GM12878 (cell line): Measurements from ENCODE around the gene PKP3. TPM values are rescaled to one million over a fixed set of nuclear protein-coding genes. Genes with fewer than 3 reads are reported as not detected.

ENCODE experiments used
- BHLHE40 ChIP-seq, 2 experiments: fragments of 450-650 bp in 1 of 2; IDR thresholded peaks; 2 replicates each; pipeline ENCODE4 v1.6.1; 2011 to 2017; ENCODE audit warnings: low read depth in 2 of 2, borderline replicate concordance in 1 of 2, improper control_type of control experiment in 1 of 2, low read length in 1 of 2, mild to moderate bottlenecking in 1 of 2
- BMI1 ChIP-seq: fragments of 450-650 bp; IDR thresholded peaks from 2 replicates; pipeline ENCODE4 v1.6.1; 2016; ENCODE audit warnings: mild to moderate bottlenecking, moderate library complexity, borderline replicate concordance
- CTCF ChIP-seq, 3 experiments: IDR thresholded peaks in 2 of 3; conservative IDR thresholded peaks in 1 of 3; 2 replicates each; pipeline ENCODE4 v1.5.1; 2011; ENCODE audit warnings: low read depth in 3 of 3, low read length in 3 of 3, mild to moderate bottlenecking in 3 of 3, control low read depth in 2 of 3, moderate library complexity in 2 of 3, inconsistent platforms in 1 of 3, mixed read lengths in 1 of 3; ENCODE audit not compliant: control insufficient read depth in 2 of 3, insufficient read depth in 1 of 3; ENCODE audit errors: extremely low read depth in 1 of 3
- E2F4 ChIP-seq: IDR thresholded peaks from 2 replicates; pipeline ENCODE4 v1.6.1; 2012; ENCODE audit warnings: low read depth, low read length, improper control_type of control experiment
- E4F1 ChIP-seq: fragments of 450-650 bp; IDR thresholded peaks from 2 replicates; pipeline ENCODE4 v1.6.1; 2018; ENCODE audit warnings: borderline replicate concordance, mild to moderate bottlenecking; ENCODE audit not compliant: partially characterized antibody
- ESRRA ChIP-seq: IDR thresholded peaks from 2 replicates; pipeline ENCODE4 v1.6.1; 2012; ENCODE audit warnings: mild to moderate bottlenecking, low read length, improper control_type of control experiment
- GATAD2B ChIP-seq: fragments of 450-650 bp; conservative IDR thresholded peaks from 2 replicates; pipeline ENCODE4 v1.6.1; 2017; ENCODE audit warnings: low read depth, mild to moderate bottlenecking, moderate library complexity
- IKZF1 ChIP-seq: fragments of 450-650 bp; conservative IDR thresholded peaks from 2 replicates; pipeline ENCODE4 v1.6.1; 2017; ENCODE audit warnings: antibody characterized with exemption, mild to moderate bottlenecking
- KLF5 ChIP-seq: fragments of 450-650 bp; IDR thresholded peaks from 2 replicates; pipeline ENCODE4 v1.6.1; 2014; ENCODE audit warnings: mild to moderate bottlenecking; ENCODE audit not compliant: partially characterized antibody
- MEF2B ChIP-seq: fragments of 450-650 bp; IDR thresholded peaks from 2 replicates; pipeline ENCODE4 v1.6.1; 2018; ENCODE audit warnings: mild to moderate bottlenecking, moderate library complexity; ENCODE audit not compliant: partially characterized antibody, poor library complexity, severe bottlenecking
- NR2C1 ChIP-seq: fragments of 450-650 bp; IDR thresholded peaks from 2 replicates; pipeline ENCODE4 v1.6.1; 2017; ENCODE audit warnings: antibody characterized with exemption, mild to moderate bottlenecking, moderate library complexity
- NR2F1 ChIP-seq: fragments of 450-650 bp; conservative IDR thresholded peaks from 2 replicates; pipeline ENCODE4 v1.6.1; 2017; ENCODE audit warnings: mild to moderate bottlenecking
- POLR2A ChIP-seq: IDR thresholded peaks from 2 replicates; pipeline ENCODE4 v1.6.1; 2011; ENCODE audit warnings: low read depth, mild to moderate bottlenecking, low read length
- SMARCA5 ChIP-seq: fragments of 450-650 bp; IDR thresholded peaks from 2 replicates; pipeline ENCODE4 v1.6.1; 2017; ENCODE audit warnings: mild to moderate bottlenecking
- SP1 ChIP-seq: IDR thresholded peaks from one replicate; pipeline ENCODE4 v1.6.1; 2011; ENCODE audit warnings: low read depth, low read length
- SREBF1 ChIP-seq: IDR thresholded peaks from 2 replicates; pipeline ENCODE4 v1.6.1; 2012; ENCODE audit warnings: mild to moderate bottlenecking, low read length
- SUZ12 ChIP-seq: fragments of 200-600 bp; sonication (generic); IDR thresholded peaks from one replicate; pipeline ENCODE4 v1.6.1; 2018; ENCODE audit warnings: antibody characterized with exemption, mild to moderate bottlenecking; ENCODE audit not compliant: unreplicated experiment
- TCF7 ChIP-seq: IDR thresholded peaks from 2 replicates; pipeline ENCODE4 v1.6.1; 2014; ENCODE audit warnings: antibody characterized with exemption, borderline replicate concordance
- YY1 ChIP-seq: IDR thresholded peaks from 2 replicates; pipeline ENCODE4 v1.6.1; 2011; ENCODE audit warnings: low read depth, mild to moderate bottlenecking, low read length
- ZNF687 ChIP-seq: fragments of 450-650 bp; IDR thresholded peaks from 2 replicates; pipeline ENCODE4 v1.6.1; 2017; ENCODE audit warnings: mild to moderate bottlenecking, moderate library complexity
- polyA plus RNA-seq, 11 experiments: library from polyadenylated mRNA; depleted of rRNA in 4 of 11; unstranded in 6 of 11; stranded (reverse) in 5 of 11; fragments of >200 nt; fragmentation: Nextera tagmentation in 4 of 11; fragmentation: Illumina TruSeq in 1 of 11; extraction: Ambion mirVana in 4 of 11; extraction: Trizol in 1 of 11; gene quantifications; 1 replicate in 1 of 11; 2 replicates in 10 of 11; pipeline versions ENCODE4 v1.2.1 to v1.2.3, GENCODE V29; 2011 to 2016; ENCODE audit warnings: inconsistent platforms in 2 of 11, missing spikeins in 2 of 11, low read depth in 1 of 11
- total RNA-seq, 4 experiments: library from RNA; depleted of rRNA in 3 of 4; stranded (reverse); fragments of >200 nt in 3 of 4; fragmentation: Illumina TruSeq in 1 of 4; extraction: Trizol in 1 of 4; gene quantifications; 2 replicates each; pipeline versions ENCODE4 v1.2.1 to v1.2.3, GENCODE V29; 2013 to 2021

The PKP3 gene
- total and polyA plus RNA-seq, 10 of the 15 experiments (the other 5 are each of a cell fraction or from before 2014, with no cell fraction given), result 0.45 to 0.90 TPM; not detected in 8

- TF ChIP-seq E4F1, result no peak
- peak; percentile 83 for TF ChIP-seq NR2F1
- TF ChIP-seq BMI1, result no peak
- TF ChIP-seq ZNF687, result 0 out of 2 replicates have a peak, but pooled peaks have one; percentile 51
- no peak for TF ChIP-seq KLF5
- TF ChIP-seq MEF2B, result peak; percentile 23
- TF ChIP-seq NR2C1, result no peak
- 0 out of 2 replicates have a peak, but pooled peaks have one; percentile 37 for TF ChIP-seq SMARCA5
- TF ChIP-seq YY1, result 0 out of 2 replicates have a peak, but pooled peaks have one; percentile 13
- no peak for TF ChIP-seq E2F4
- TF ChIP-seq SREBF1, result no peak
- peak; percentile 64; the same call in 1 of the 2 replicates for TF ChIP-seq POLR2A
- TF ChIP-seq ESRRA, result no peak
- TF ChIP-seq TCF7, result no peak
- TF ChIP-seq CTCF (IDR thresholded peaks at IDR 0.05 in 2 of 3, conservative IDR thresholded peaks at IDR 0.05 in 1 of 3; ENCODE audit: control insufficient read depth in 2 of 3, extremely low read depth in 1 of 3, insufficient read depth in 1 of 3, low read depth in 3 of 3, low read length in 3 of 3), result peak; percentile 8 to 31 (median 30); a peak in 3 of 6 replicates
- 0 out of 2 replicates have a peak, but pooled peaks have one; percentile 30 for TF ChIP-seq IKZF1
- TF ChIP-seq BHLHE40 (IDR thresholded peaks at IDR 0.05; ENCODE audit: borderline replicate concordance in 1 of 2, low read depth in 2 of 2, low read length in 1 of 2), result peak in 1 of 2 experiments; percentile 40; a peak in 1 of 4 replicates
- TF ChIP-seq SUZ12, result no peak
- TF ChIP-seq SP1, result peak; percentile 49
- TF ChIP-seq GATAD2B, result peak; percentile 84; the same call in 1 of the 2 replicates
These were observed 13.0 kb downstream of the PKP3 start (continued) for GRCh38 chr11:406796-407650.
